HG03521 (cell line): ENCODE results near the gene ACTR2.

Source experiments
- ATAC-seq: cut with Tn5 transposase; IDR thresholded peaks from one replicate; pipeline ENCODE4 v1.9.1; 2021; ENCODE audit warnings: mild to moderate bottlenecking, moderate library complexity; ENCODE audit not compliant: unreplicated experiment

ACTR2 gene

GRCh38 chr2:65277791-65278483, 50.3 kb downstream of the ACTR2 start:
- no peak for ATAC-seq

- ATAC-seq, result no peak
These were observed 50.9 kb downstream of the ACTR2 start for GRCh38 chr2:65278531-65278981.

DNA sequence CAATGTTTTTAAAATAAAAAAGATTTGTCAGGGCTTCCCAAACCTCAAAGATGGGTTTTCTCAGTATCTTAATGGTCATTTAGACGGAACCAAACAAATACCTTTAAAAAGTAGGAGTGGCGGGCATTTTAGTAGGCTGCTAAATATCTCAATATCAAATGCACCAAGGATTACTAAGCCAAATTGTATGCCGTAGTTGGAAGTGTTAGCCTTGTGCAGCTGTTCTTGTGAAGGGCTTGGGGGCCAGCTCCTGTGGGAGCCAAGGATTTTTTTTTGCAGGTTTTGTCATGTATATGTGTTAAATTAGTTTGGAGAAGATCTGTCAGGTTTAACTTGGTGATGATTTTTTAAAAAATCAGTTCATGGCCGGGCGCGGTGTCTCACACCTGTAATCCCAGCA, 52.1 kb downstream of the ACTR2 start:
- no peak for ATAC-seq

DNA sequence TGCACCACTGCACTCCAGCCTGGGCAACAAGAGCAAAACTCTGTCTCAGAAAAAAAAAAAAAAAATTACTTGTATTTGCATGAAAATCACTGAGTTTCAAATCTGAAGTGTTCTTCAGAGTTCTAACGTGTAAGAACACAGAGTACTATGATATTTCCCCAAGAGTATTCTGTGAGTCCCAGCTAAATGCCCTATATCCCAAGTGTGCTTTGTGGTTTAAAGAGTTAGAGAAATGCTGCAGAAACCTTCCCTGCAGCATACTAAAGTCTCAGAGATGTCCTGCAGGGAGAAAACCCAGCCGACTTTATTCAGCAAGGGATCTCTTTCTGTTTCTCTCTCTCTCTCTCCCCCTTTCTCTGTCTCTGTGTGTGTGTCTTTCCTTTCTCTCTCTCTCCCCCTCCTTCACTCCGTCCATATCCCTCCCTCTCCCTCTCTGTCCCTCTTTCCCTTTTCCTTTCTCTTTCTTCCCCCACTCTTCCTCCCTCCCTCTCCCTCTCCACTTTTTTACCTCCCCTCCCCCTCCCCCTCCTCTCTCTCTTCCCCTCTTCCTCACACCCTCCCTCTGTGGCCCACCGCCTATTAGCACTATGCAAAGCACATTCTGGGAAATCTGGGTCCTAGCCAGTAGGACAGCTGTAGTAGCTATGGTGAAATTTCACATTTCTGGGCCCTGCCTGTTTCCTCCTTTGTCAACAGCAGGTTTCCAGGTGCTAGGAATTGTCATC, 54.2 kb downstream of the ACTR2 start:
- ATAC-seq, result no peak

GRCh38 chr2:65282477-65283053, 54.9 kb downstream of the ACTR2 start:
- no peak for ATAC-seq

GRCh38 chr2:65287364-65287763, 59.7 kb downstream of the ACTR2 start:
- no peak for ATAC-seq

DNA sequence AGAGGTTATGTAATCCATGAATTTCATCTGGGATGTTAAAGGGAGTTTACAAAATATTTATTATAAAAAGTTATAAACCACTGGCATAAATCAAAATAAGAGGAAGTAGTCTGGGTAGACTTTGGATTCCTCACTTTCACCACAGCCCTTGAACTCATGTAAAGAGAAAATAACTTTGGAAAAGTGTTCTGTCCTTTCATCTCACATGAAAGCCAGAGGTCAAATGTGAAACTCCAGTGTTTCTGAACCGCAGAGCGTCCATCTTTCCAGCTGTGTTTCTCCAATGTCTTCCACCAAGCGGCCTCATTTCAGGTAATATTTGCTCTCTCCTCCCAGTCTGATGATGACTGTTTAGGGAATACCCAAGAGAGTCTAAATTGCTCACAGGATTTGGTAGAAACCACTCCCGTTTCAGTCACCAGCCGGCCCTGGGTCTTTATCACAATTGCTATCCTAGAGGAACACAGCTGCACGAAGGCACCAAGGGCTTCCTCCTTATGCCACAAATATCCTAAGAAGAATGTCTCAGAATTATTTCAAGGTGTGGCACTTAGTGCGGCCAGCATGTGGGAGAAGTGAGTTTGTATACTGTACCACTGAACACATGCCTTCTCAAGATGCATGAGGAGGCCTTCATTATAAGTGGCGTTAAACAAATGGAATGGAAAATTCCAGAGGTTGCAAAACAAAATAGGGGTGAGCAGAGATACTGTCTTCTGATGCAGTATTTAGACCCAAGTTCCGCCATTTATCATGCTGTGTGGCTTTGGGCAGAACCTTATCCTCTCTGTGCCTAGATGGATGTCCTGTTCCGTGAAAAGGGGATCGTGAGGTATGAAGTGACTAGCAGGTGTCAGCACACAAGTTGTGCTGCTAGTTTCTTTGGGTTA, 63.8 kb downstream of the ACTR2 start:
- ATAC-seq, result no peak

DNA sequence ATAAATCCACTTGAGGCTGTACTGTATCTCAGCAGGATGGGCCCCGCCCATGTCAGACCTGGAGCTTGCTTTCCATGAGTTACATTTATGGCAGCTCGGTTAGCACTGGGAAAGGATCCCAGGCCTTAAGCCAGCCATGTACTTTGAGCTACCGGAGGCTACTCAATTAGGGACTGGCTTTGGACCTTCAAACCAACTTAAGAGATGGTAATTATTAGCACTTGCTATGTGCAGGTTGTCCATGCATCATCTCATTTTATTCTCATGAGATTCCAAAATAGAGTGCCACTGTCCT, 64.4 kb downstream of the ACTR2 start:
- ATAC-seq, result no peak

GRCh38 chr2:65292461-65293011, 64.9 kb downstream of the ACTR2 start:
- ATAC-seq, result no peak

DNA sequence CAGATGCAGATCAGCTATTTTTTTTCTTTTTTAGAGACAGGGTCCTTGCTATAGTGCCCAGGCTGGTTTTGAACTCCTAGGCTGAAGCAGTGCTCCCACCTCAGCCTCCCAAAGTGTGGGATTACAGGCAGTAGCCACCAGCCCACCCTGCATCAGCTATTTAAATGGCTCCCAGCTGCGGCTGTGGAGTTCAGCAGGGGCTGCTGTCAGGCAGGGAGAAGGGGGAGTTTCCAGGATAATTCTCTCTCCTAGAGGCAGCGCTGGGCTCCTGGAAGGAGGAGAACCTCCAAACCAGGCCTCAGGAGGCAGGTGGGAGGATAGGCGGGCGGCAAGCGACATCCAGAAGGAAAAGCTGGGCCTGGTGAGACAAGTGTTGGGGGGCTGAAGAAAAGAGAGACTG, 65.7 kb downstream of the ACTR2 start:
- no peak for ATAC-seq

DNA sequence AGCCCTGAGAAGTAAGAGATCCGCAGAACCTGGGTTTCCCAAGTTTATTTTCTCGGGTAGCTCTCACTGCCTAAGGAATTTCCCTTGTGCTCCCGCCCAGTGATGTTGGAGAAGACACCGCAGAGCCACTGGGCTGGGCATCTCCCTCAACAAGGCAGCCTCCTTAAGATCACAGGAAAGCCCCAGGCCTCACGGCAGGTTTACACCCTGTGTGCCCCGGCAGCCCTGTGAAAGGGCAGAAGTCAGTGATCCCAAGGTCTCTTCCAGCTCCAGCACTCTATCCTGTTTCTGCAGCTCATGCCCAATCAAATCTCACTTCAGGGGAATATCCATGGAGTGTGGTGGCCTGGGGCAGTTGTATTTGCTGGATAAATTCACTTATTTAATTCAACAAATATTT, 66.5 kb downstream of the ACTR2 start:
- ATAC-seq, result no peak

DNA sequence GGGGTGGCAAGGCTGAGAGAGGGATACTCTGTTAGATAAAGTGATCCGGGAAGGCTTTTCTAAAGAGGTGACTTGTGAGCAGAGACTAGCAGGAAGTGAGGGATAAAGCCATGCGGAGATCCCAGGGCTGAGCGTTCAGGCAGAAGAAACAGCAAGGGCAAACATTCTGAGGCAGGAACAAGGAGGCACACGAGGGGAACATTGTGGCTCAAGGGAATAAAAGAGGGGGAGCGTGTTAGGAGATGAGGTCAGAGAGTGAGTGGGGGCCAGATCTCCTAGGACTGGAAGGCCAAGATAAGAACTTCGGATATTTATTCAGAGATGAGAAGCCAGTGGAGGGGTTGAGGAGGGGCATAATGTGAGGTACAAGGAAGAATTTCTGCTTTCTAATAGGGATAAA, 67.1 kb downstream of the ACTR2 start:
- no peak for ATAC-seq

DNA sequence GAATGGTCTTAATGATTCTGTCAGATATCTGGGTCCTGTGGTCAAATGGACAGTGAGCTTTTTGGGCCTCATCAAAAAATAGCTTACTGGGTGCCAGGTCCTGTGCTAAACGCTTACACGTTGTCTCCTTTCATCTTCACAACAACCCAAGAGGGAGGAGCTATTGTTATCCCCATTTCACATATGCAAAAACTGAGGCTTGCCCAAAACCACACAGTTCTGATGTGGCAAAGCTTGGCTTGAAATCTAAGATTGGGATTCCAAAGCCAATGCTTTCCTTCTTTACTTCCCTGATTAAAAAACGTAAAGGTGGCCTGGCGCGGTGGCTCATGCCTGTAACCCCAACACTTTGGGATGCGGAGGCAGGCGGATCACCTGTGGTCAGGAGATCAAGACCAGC, 69.3 kb downstream of the ACTR2 start:
- ATAC-seq, result no peak

GRCh38 chr2:65297544-65297943, 69.9 kb downstream of the ACTR2 start:
- no peak for ATAC-seq

DNA sequence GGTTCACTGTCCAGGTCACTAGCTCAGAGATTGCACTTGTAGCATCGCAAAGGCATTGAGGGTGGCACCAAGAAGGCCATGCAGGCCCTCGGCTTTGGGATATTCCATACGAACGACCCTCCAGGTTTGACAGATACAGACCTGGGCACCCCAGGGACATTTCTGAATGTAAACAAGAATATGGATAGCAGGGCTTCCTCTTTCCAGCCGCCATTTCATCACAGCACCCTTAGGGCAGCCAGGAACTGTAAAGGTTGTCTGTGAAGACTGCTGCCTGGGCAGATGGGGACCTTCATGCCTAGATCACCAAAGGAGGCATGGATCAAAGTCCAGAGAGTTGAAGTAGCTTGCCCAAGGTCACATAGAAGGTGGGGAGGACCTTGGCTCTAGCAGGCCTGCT, 70.5 kb downstream of the ACTR2 start:
- no peak for ATAC-seq

DNA sequence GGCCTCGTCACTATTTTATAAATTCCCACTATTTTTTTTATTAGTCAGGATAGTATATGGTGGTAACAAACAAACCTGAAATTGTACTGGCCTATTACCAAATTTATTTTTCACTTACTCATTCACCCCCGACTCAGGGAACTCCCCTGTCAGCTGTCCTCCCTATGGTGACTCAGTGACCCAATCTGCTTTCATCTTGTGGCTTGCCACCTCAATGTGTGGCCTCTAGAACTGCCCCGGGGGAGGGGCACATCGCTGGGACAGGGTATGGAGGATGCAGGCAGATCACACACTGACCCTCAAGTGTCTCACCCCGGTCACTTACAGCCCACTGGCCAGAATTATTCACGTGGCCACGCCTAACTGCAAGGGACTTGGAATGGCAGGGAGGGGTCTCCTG, 71.6 kb downstream of the ACTR2 start:
- ATAC-seq, result no peak

DNA sequence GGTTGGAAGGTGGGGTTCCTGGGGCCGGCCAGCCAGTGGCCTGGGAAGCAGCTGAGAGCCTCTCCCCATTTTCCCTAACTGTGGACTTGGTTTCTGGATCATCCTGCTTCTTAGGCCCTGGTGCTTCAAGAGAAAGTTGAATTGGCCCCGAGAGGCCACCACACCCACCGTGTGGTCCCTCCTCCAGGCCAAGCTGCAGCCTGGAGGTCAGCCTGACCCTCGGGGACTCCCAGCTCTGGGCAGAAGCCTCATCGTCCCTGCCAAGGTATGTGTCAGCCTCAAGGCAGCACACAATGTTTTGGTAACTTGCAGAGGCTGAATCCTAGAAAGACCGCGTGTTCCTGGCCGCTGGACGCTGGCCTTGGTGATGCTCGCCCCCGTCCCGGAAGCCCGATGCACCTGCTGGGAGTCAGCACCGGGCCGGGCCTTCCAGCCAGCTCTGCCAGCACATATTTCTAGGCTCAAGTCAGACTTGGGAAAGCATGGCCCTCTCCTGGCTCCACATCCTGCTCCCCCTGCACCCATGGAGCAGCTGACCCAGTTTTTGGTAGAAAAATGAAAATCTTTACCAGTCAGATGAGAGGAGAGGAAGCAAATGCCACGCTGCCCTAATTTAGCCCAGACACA, 72.6 kb downstream of the ACTR2 start:
- ATAC-seq, result no peak

DNA sequence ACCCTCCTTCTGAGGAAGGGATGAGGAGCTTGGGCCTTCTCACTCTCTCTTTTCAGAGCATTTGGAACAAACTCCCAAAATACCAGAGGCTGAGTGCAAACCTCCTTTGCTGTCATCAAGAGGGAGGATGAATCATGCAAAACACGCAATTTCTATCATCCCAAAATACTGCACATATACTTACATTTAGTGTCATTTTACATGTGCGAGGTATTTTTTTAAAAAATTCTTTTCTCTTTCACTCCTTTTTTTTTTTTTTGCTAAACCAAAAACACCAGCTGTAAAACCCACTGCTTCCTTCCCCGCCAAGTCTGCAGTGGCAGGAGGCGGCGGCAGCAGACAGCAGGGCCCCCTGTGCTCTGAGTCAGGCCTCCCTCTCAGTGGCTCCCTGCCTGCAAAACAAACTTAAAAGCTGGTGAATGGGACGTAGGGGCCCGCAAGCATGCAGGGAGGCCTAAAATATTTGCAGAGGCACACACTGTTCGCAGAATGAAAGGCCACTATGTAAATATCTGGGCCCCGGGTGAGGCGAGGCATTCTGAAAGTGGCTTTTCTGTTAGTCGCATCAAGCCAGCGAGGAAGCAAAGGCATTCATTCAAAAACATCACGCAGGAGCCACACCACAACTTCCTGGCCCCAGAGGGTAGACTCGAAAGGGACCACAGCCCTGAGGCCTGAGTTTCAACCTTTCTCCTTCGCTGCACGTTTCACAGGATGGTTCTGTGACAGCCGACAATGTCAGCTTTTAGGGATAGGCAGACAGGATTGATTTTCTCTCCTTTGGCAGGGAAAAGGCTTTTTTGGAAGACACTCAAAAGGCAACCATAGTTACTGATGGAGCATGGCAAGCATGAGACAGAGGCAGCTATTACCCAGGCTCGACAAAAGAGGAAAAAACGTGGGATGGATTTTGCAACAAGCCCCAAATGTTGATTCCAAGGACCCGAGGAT, 73.4 kb downstream of the ACTR2 start:
- peak; percentile 87 for ATAC-seq

GRCh38 chr2:65305934-65306333, 78.3 kb downstream of the ACTR2 start:
- ATAC-seq, result no peak

- no peak for ATAC-seq
These were observed 82.1 kb downstream of the ACTR2 start for GRCh38 chr2:65309699-65310098.
